OCI-LY7 (cell line): ENCODE data around the gene CREB5. TPM values are rescaled to one million over a fixed set of nuclear protein-coding genes. Genes with fewer than 3 reads are reported as not detected.

Source experiments
- BruUV-seq: library from RNA; stranded (reverse); fragments of 400-500 nt; replicated peaks from 2 replicates; lab custom pipeline; 2021; lab: Mats Ljungman, UMichigan
- CTCF ChIA-PET: fragments of 300-600 bp; sonication (Branson Sonifier 250); formaldehyde crosslinking; loops from one replicate; lab custom pipeline; 2022; ENCODE audit warnings: antibody characterized with exemption; ENCODE audit not compliant: unreplicated experiment; lab: Charles Lee
- POLR2A ChIA-PET: fragments of 300-600 bp; sonication (Branson Sonifier 250); formaldehyde crosslinking; loops from one replicate; lab custom pipeline; 2022; ENCODE audit warnings: antibody characterized with exemption; lab: Charles Lee
- DNase-seq: peaks from one replicate; pipeline ENCODE4 v3.0.0-alpha.2; 2015; ENCODE audit warnings: low spot score
- H2AFZ ChIP-seq: fragments of 200-600 bp; sonication (generic), shearing (Covaris generic); 2 replicates; pipeline ENCODE4 v1.6.1; 2014; ENCODE audit warnings: mild to moderate bottlenecking, antibody characterized with exemption, low read length, moderate library complexity
- H3K27ac ChIP-seq: fragments of 200-600 bp; sonication (generic); 2 replicates; pipeline ENCODE4 v1.5.1; 2014; ENCODE audit warnings: mixed run types, low read depth, mild to moderate bottlenecking, moderate library complexity, low read length, inconsistent platforms; ENCODE audit not compliant: poor library complexity, severe bottlenecking
- H3K36me3 ChIP-seq: fragments of 200-600 bp; sonication (generic); 2 replicates; pipeline ENCODE4 v1.6.1; 2014; ENCODE audit warnings: mild to moderate bottlenecking, antibody characterized with exemption, low read length, moderate library complexity, mixed read lengths; ENCODE audit not compliant: insufficient read depth
- H3K4me1 ChIP-seq: fragments of 200-600 bp; sonication (generic); 2 replicates; pipeline ENCODE4 v1.5.1; 2014; ENCODE audit warnings: mild to moderate bottlenecking, low read length; ENCODE audit not compliant: insufficient read depth, poor library complexity, severe bottlenecking
- H3K4me2 ChIP-seq: fragments of 200-600 bp; sonication (generic); 2 replicates; pipeline ENCODE4 v1.6.1; 2014; ENCODE audit warnings: mild to moderate bottlenecking, low read length
- H3K4me3 ChIP-seq: fragments of 200-600 bp; sonication (generic); 2 replicates; pipeline ENCODE4 v1.5.1; 2014; ENCODE audit warnings: mild to moderate bottlenecking, low read depth, low read length; ENCODE audit not compliant: poor library complexity, severe bottlenecking
- H3K79me2 ChIP-seq: fragments of 200-600 bp; sonication (generic); 2 replicates; pipeline ENCODE4 v1.6.1; 2016; ENCODE audit warnings: low read depth, mild to moderate bottlenecking, low read length, moderate library complexity, mixed read lengths; ENCODE audit not compliant: insufficient read depth
- H3K9me2 ChIP-seq: fragments of 200-600 bp; sonication (generic); 2 replicates; pipeline ENCODE4 v1.6.1; 2016; ENCODE audit warnings: mild to moderate bottlenecking, low read length, mixed read lengths; ENCODE audit not compliant: insufficient read depth
- H3K9me3 ChIP-seq: fragments of 200-600 bp; sonication (generic); 2 replicates; pipeline ENCODE4 v1.6.1; 2014; ENCODE audit warnings: mild to moderate bottlenecking, mixed run types, low read length, mixed read lengths
- H4K20me1 ChIP-seq: fragments of 200-600 bp; sonication (generic); 2 replicates; pipeline ENCODE4 v1.6.1; 2014; ENCODE audit warnings: mild to moderate bottlenecking, antibody characterized with exemption, low read length, moderate library complexity, mixed read lengths; ENCODE audit not compliant: insufficient read depth
- CTCF ChIP-seq: fragments of 200-600 bp; sonication (generic); conservative IDR thresholded peaks from 2 replicates; pipeline ENCODE4 v1.5.1; 2014; ENCODE audit warnings: mild to moderate bottlenecking, antibody characterized with exemption, low read length, moderate library complexity, mixed read lengths
- EZH2phosphoT487 ChIP-seq: fragments of 200-600 bp; sonication (generic); IDR thresholded peaks from 2 replicates; pipeline ENCODE4 v1.6.1; 2018; ENCODE audit warnings: low read depth, borderline replicate concordance, mild to moderate bottlenecking, mixed run types, antibody characterized with exemption, low read length, moderate library complexity, mixed read lengths
- intact Hi-C: fragments of 100-400 bp; cut with micrococcal nuclease; formaldehyde crosslinking; loops from one replicate; pipeline ENCODE4 v1.10.0; 2022; ENCODE audit not compliant: unreplicated experiment
- total RNA-seq, 2 experiments: library from RNA; depleted of rRNA in 1 of 2; stranded (reverse); fragments of >200 nt in 1 of 2; shearing (Covaris generic) in 1 of 2; gene quantifications; 2 replicates each; pipeline ENCODE4 v1.2.3, GENCODE V29; 2014 to 2022

CREB5 gene
- total RNA-seq, 2 experiments from 2014 or later: 2.0 to 13.3 TPM

GRCh38 chr7:28862595-28863272, 450.4 kb downstream of the CREB5 start:
- intact Hi-C loops: no loop called here
- POLR2A ChIA-PET: no interaction called here
- CTCF ChIA-PET: no interaction called here

GRCh38 chr7:28865601-28866144, 453.4 kb downstream of the CREB5 start:
- Histone ChIP-seq H3K27ac (no peak overlapping the region), H3K36me3 (no peaks in the 10 kb centered on the region), H3K4me2 (no peak overlapping the region), H4K20me1 (no peaks in the 10 kb centered on the region), H3K4me1 (no peaks in the 10 kb centered on the region), H3K9me3 (no peaks in the 10 kb centered on the region), H2AFZ (no peak overlapping the region), H3K9me2 (no peaks in the 10 kb centered on the region), H3K4me3 (no peak overlapping the region), H3K79me2 (no peaks in the 10 kb centered on the region)
- TF ChIP-seq CTCF (no peak), EZH2phosphoT487 (no peak)
- BruUV-seq: no TSS peak
- DNase-seq: no peak
- POLR2A ChIA-PET: no interaction called here
- intact Hi-C loops: no loop called here
- CTCF ChIA-PET: no interaction called here

More at GRCh38 chr7:28862595-28863272, 450.4 kb downstream of the CREB5 start:
- H3K9me2 ChIP-seq: no peaks in the 10 kb centered on the region
- H3K27ac ChIP-seq: no peak overlapping the region
- no peak for DNase-seq
- H3K4me3 ChIP-seq: no peak overlapping the region
- no peak overlapping the region for H2AFZ ChIP-seq
- H3K9me3 ChIP-seq: no peaks in the 10 kb centered on the region
- H3K4me2 ChIP-seq: no peak overlapping the region
- H3K4me1 ChIP-seq: no peaks in the 10 kb centered on the region
- H4K20me1 ChIP-seq: no peaks in the 10 kb centered on the region
- TF ChIP-seq EZH2phosphoT487 (no peak), CTCF (no peak)
- BruUV-seq: no TSS peak
- H3K79me2 ChIP-seq: no peaks in the 10 kb centered on the region
- H3K36me3 ChIP-seq: no peaks in the 10 kb centered on the region

- intact Hi-C loops: no loop called here
These were observed 456.4 kb downstream of the CREB5 start for GRCh38 chr7:28868712-28869111.

More at GRCh38 chr7:28868712-28869111, 456.4 kb downstream of the CREB5 start:
- BruUV-seq: no TSS peak
- DNase-seq: no peak
- Histone ChIP-seq H3K9me2 (no peaks in the 10 kb centered on the region), H3K4me2 (no peak overlapping the region), H3K27ac (no peak overlapping the region), H3K9me3 (no peaks in the 10 kb centered on the region), H4K20me1 (no peaks in the 10 kb centered on the region), H3K4me1 (no peaks in the 10 kb centered on the region), H3K4me3 (no peak overlapping the region), H3K79me2 (no peaks in the 10 kb centered on the region), H3K36me3 (no peaks in the 10 kb centered on the region), H2AFZ (no peak overlapping the region)
- ChIA-PET POLR2A (interaction anchor here (0.6 to 1.1 kb wide), 3 partner anchors 11 to 505 kb away, joined by 3 to 4 read pairs (median 3); no protein-coding TSS in a partner anchor), CTCF (no interaction called here)
- TF ChIP-seq EZH2phosphoT487: no peak
- no peak for TF ChIP-seq CTCF
